Cardiac muscle cell (in vitro differentiated cells and primary cell): ENCODE measurements around the gene CCSER1. TPM values are rescaled to one million over a fixed set of nuclear protein-coding genes. Genes with fewer than 3 reads are reported as not detected.
"Not testable (repeated sequence)": the region's sequence is repeated elsewhere in the genome, so short reads cannot be mapped to it uniquely, and the experiment has no call there.

Experiments
- DNase-seq, 2 donors: peaks; one replicate each; pipeline versions ENCODE4 v3.0.0 to v3.0.0-alpha.2; 2010 to 2017; ENCODE audit warnings: low read depth in 1 of 2, low spot score in 1 of 2
- H3K27ac ChIP-seq: fragments of 200-600 bp; sonication (generic); 2 replicates; pipeline ENCODE4 v1.5.1; 2016
- H3K27me3 ChIP-seq: fragments of 200-600 bp; sonication (generic); 2 replicates; pipeline ENCODE4 v1.6.0; 2016; ENCODE audit warnings: control low read depth
- H3K36me3 ChIP-seq: fragments of 200-600 bp; sonication (generic); 2 replicates; pipeline ENCODE4 v1.5.1; 2016; ENCODE audit warnings: control low read depth
- H3K4me1 ChIP-seq: fragments of 200-600 bp; sonication (generic); 2 replicates; pipeline ENCODE4 v1.8.1; 2017; ENCODE audit warnings: low read depth, mild to moderate bottlenecking, mixed run types
- H3K4me3 ChIP-seq: fragments of 200-600 bp; sonication (generic); 2 replicates; pipeline ENCODE4 v1.5.1; 2016; ENCODE audit warnings: mild to moderate bottlenecking
- H3K9me3 ChIP-seq: fragments of 200-600 bp; sonication (generic); 2 replicates; pipeline ENCODE4 v1.5.1; 2017; ENCODE audit warnings: low read depth, mild to moderate bottlenecking, control low read depth
- polyA plus RNA-seq: library from polyadenylated mRNA; unstranded; fragments of >200 nt; fragmentation: Nextera tagmentation; extraction: Ambion mirVana; gene quantifications from 2 replicates; pipeline ENCODE4 v1.2.1, GENCODE V29; 2016
- total RNA-seq: library from RNA; depleted of rRNA; stranded (reverse); fragments of >200 nt; gene quantifications from 2 replicates; pipeline ENCODE4 v1.2.3, GENCODE V29; 2016
- TF ChIP-seq, protein P1 (sequence below): IDR thresholded peaks from 2 replicates; pipeline ENCODE4 v1.5.1; 2012; ENCODE audit warnings: low read depth, mild to moderate bottlenecking, low read length

CCSER1 gene
- total and polyA plus RNA-seq, 2 experiments from 2014 or later: 0.77 to 3.6 TPM

DNA sequence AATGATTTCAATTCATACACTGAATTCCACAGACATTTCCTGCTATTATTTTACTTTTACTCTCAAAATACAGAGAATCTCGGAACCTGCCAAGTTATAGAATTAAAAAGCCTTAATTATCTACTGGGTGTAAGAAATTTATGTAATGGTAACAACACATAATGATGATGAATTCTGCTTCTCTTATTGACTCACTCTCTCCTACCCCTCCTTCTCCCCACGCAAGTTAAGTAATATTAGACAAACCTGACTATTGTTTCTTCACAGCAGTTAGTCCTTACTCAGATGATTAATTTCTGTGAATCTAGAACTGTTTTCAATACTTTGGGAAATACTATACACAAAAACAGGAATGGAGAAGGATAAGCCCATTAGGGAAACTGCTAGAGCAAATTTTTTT lies 762.0 kb downstream of the CCSER1 start:
- DNase-seq: no peak
- TF ChIP-seq, protein P1, sequence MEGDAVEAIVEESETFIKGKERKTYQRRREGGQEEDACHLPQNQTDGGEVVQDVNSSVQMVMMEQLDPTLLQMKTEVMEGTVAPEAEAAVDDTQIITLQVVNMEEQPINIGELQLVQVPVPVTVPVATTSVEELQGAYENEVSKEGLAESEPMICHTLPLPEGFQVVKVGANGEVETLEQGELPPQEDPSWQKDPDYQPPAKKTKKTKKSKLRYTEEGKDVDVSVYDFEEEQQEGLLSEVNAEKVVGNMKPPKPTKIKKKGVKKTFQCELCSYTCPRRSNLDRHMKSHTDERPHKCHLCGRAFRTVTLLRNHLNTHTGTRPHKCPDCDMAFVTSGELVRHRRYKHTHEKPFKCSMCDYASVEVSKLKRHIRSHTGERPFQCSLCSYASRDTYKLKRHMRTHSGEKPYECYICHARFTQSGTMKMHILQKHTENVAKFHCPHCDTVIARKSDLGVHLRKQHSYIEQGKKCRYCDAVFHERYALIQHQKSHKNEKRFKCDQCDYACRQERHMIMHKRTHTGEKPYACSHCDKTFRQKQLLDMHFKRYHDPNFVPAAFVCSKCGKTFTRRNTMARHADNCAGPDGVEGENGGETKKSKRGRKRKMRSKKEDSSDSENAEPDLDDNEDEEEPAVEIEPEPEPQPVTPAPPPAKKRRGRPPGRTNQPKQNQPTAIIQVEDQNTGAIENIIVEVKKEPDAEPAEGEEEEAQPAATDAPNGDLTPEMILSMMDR: no peak
- no peaks in the 10 kb centered on the region for H3K4me1 ChIP-seq
- no peak overlapping the region for H3K4me3 ChIP-seq
- no peaks in the 10 kb centered on the region for H3K27me3 ChIP-seq
- H3K27ac ChIP-seq: no peak overlapping the region
- no peaks in the 10 kb centered on the region for H3K9me3 ChIP-seq
- no peaks in the 10 kb centered on the region for H3K36me3 ChIP-seq

DNA sequence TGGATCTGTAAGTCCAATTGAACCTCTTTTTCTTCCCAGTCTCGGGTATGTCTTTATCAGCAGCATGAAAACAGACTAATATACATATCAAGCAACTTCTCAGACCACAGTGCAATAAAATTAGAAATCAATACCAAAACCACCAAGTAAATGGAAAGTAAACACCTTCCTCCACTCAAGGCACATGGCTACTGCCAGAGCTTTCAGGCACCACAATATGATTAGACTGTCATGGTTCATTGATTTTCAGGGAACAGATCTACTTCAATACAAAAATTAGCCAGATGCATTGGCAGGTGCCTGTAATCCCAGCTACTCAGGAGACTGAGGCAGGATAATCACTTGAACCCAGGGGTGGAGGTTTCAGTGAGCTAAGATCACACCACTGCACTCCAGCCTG lies 776.2 kb downstream of the CCSER1 start:
- H3K27me3 ChIP-seq, H3K36me3 ChIP-seq, H3K4me3 ChIP-seq, DNase-seq, H3K4me1 ChIP-seq, H3K27ac ChIP-seq, H3K9me3 ChIP-seq: not testable (repeated sequence)

DNA sequence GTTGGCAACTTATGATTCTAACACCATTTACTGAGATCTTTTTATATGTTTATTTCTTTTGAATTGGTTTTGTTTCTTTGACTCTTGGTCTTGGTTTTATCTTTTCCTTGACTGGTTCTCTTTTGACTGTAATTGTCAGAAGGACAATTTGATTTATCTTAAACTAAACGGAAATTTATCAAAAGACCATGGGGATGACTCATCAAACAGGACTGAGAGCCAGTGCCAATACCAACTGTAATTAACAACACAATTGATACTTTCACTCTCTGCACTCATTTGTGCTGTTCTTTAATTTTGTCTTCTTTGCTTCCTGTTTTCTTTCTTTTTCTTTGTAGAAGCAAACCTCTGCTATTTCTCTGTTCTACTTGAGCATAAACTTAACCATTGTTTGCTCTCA lies 776.8 kb downstream of the CCSER1 start:
- Histone ChIP-seq H3K4me1 (no peaks in the 10 kb centered on the region), H3K9me3 (no peaks in the 10 kb centered on the region), H3K27ac (no peak overlapping the region), H3K36me3 (no peaks in the 10 kb centered on the region), H3K27me3 (no peaks in the 10 kb centered on the region), H3K4me3 (no peak overlapping the region)
- TF ChIP-seq, protein P1: no peak
- no peak for DNase-seq

- no peaks in the 10 kb centered on the region for H3K27me3 ChIP-seq
- DNase-seq: no peak
- no peak overlapping the region for H3K4me3 ChIP-seq
- H3K36me3 ChIP-seq: no peaks in the 10 kb centered on the region
- H3K9me3 ChIP-seq: no peaks in the 10 kb centered on the region
- no peaks in the 10 kb centered on the region for H3K4me1 ChIP-seq
- no peak overlapping the region for H3K27ac ChIP-seq
- TF ChIP-seq, protein P1: no peak
These were observed 779.0 kb downstream of the CCSER1 start for GRCh38 chr4:90906239-90906638.

DNA sequence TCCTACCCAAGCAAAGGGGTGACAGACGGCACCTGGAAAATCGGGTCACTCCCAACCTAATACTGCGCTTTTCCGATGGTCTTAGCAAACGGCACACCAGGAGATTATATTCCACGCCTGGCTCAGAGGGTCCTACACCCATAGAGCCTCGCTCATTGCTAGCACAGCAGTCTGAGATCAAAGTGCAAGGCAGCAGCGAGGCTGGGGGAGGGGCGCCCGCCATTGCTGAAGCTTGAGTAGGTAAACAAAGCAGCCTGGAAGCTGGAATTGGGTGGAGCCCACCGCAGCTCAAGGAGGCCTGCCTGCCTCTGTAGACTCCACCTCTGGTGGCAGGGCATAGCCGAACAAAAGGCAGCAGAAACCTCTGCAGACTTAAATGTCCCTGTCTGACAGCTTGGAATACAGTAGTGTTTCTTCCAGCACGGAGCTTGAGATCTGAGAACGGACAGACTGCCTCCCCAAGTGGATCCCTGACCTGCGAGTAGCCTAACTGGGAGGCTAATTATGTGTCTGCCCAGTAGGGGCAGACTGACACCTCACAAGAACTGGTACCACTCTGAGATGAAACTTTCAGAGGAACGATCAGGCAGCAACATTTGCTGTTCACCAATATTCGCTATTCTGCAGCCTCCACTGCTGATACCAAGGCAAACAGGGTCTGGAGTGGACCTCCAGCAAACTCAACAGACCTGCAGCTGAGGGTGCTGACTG lies 784.7 kb downstream of the CCSER1 start:
- H3K4me1 ChIP-seq, H3K9me3 ChIP-seq, H3K4me3 ChIP-seq, H3K27me3 ChIP-seq, DNase-seq, H3K27ac ChIP-seq, H3K36me3 ChIP-seq: not testable (repeated sequence)

DNA sequence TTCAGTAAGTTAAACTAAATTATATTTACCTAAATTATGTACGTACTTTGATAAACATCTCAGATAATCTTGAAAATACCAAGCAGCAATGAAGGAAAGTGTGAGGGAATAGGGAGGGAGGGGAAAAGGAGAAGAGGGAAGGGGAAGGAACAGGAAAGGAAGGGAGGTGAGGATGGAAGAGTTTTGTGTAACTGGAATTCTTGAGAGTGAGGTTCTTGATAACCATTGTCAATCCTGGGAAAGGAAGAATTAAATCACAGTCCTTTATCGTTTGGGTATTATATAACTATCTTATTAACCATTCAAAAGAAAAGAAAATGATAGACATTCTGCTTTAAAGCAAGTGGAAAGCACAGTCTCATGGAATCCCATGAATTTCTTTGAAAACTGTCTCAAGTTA lies 795.0 kb downstream of the CCSER1 start:
- TF ChIP-seq, protein P1: no peak
- Histone ChIP-seq H3K27me3 (no peaks in the 10 kb centered on the region), H3K27ac (no peak overlapping the region), H3K36me3 (no peaks in the 10 kb centered on the region), H3K9me3 (no peaks in the 10 kb centered on the region), H3K4me1 (no peaks in the 10 kb centered on the region), H3K4me3 (no peak overlapping the region)
- DNase-seq: no peak
